Endothelial cell of umbilical vein (primary cell): ENCODE data around the gene CALD1. TPM values are rescaled to one million over a fixed set of nuclear protein-coding genes. Genes with fewer than 3 reads are reported as not detected.

Experiments
- BruUV-seq: library from RNA; stranded (reverse); fragments of 400-500 nt; replicated peaks from 2 replicates; lab custom pipeline; 2021; lab: Mats Ljungman, UMichigan
- CTCF ChIA-PET: fragments of 300-600, 350-600 bp; sonication (Branson Sonifier 250); formaldehyde crosslinking; loops from one replicate; lab custom pipeline; 2021; ENCODE audit warnings: antibody characterized with exemption, inconsistent platforms; lab: Charles Lee
- POLR2A ChIA-PET: fragments of 300-600, 350-600 bp; sonication (Branson Sonifier 250); formaldehyde crosslinking; loops from one replicate; lab custom pipeline; 2021; ENCODE audit warnings: antibody characterized with exemption, inconsistent platforms; lab: Charles Lee
- DNase-seq: peaks from one replicate; pipeline ENCODE4 v3.0.0-alpha.2; 2011; ENCODE audit warnings: low read depth, low spot score
- FAIRE-seq: peaks from 2 replicates; lab custom pipeline; 2011; peaks lifted over from hg19 to GRCh38; lab: Jason Lieb, UNC
- H2AFZ ChIP-seq: 2 replicates; pipeline ENCODE4 v1.6.0; 2012; ENCODE audit warnings: low read depth, low read length, control low read depth, inconsistent platforms
- H3K27ac ChIP-seq: 2 replicates; pipeline ENCODE4 v1.5.1; 2011; ENCODE audit warnings: low read depth, mild to moderate bottlenecking, control low read depth, low read length, moderate library complexity; ENCODE audit not compliant: insufficient read depth
- H3K27me3 ChIP-seq, 2 experiments: 2 replicates each; pipeline versions ENCODE4 v1.6.0 to v1.6.1; 2011; ENCODE audit warnings: low read length in 2 of 2, mixed read lengths in 1 of 2; ENCODE audit not compliant: control insufficient read depth in 2 of 2, insufficient read depth in 2 of 2
- H3K36me3 ChIP-seq, 2 experiments: 2 replicates in 1 of 2; 3 replicates in 1 of 2; pipeline ENCODE4 v1.5.1; 2011; ENCODE audit warnings: low read length in 2 of 2, mild to moderate bottlenecking in 1 of 2, moderate library complexity in 1 of 2; ENCODE audit not compliant: control insufficient read depth in 2 of 2, insufficient read depth in 2 of 2; ENCODE audit errors: extremely low read depth in 1 of 2
- H3K4me1 ChIP-seq: 3 replicates; pipeline ENCODE4 v1.5.1; 2011; ENCODE audit warnings: mild to moderate bottlenecking, low read length; ENCODE audit not compliant: control insufficient read depth, insufficient read depth; ENCODE audit errors: extremely low read depth
- H3K4me2 ChIP-seq: 2 replicates; pipeline ENCODE4 v1.6.1; 2011; ENCODE audit warnings: low read length, control low read depth, mixed read lengths; ENCODE audit not compliant: insufficient read depth
- H3K4me3 ChIP-seq, 3 experiments: fragments of 200-600 bp in 1 of 3; sonication (generic), shearing (Covaris generic) in 1 of 3; replicated peaks in 1 of 3; 2 replicates each; pipeline ENCODE4 v1.5.1; 2011 to 2016; ENCODE audit warnings: control low read depth in 3 of 3, low read length in 3 of 3, mild to moderate bottlenecking in 2 of 3, inconsistent platforms in 1 of 3, low read depth in 1 of 3, moderate library complexity in 1 of 3; ENCODE audit not compliant: insufficient read depth in 1 of 3
- H3K79me2 ChIP-seq: 2 replicates; pipeline ENCODE4 v1.6.0; 2012; ENCODE audit warnings: low read length, inconsistent platforms; ENCODE audit not compliant: control insufficient read depth, insufficient read depth
- H3K9ac ChIP-seq: replicated peaks from 2 replicates; pipeline ENCODE3; 2011; ENCODE audit warnings: low read length, control low read depth; ENCODE audit not compliant: insufficient read depth; ENCODE audit errors: extremely low read depth
- H3K9me1 ChIP-seq: replicated peaks from 3 replicates; pipeline ENCODE4 v1.6.0; 2011; ENCODE audit warnings: mild to moderate bottlenecking, low read length; ENCODE audit not compliant: control insufficient read depth, insufficient read depth; ENCODE audit errors: extremely low read depth
- H3K9me3 ChIP-seq: replicated peaks from 2 replicates; pipeline ENCODE4 v1.5.1; 2012; ENCODE audit warnings: low read length, inconsistent platforms; ENCODE audit not compliant: control insufficient read depth, insufficient read depth
- H4K20me1 ChIP-seq: replicated peaks from 2 replicates; pipeline ENCODE3; 2011; ENCODE audit warnings: mild to moderate bottlenecking, low read length; ENCODE audit not compliant: control insufficient read depth, insufficient read depth; ENCODE audit errors: extremely low read depth
- EZH2 ChIP-seq: IDR thresholded peaks from 2 replicates; pipeline ENCODE4 v1.6.1; 2012; ENCODE audit warnings: borderline replicate concordance, low read depth, mild to moderate bottlenecking, moderate library complexity, low read length, inconsistent platforms; ENCODE audit not compliant: severe bottlenecking
- FOS ChIP-seq: IDR thresholded peaks from 2 replicates; pipeline ENCODE4 v1.6.1; 2011; ENCODE audit warnings: mild to moderate bottlenecking, low read length, moderate library complexity, borderline replicate concordance; ENCODE audit not compliant: insufficient read depth
- GATA2 ChIP-seq: IDR thresholded peaks from 2 replicates; pipeline ENCODE4 v1.7.0; 2011; ENCODE audit warnings: low read depth, mild to moderate bottlenecking, moderate library complexity, mixed read lengths, low read length; ENCODE audit not compliant: insufficient read length, insufficient read depth
- JUN ChIP-seq: IDR thresholded peaks from 2 replicates; pipeline ENCODE4 v1.6.1; 2011; ENCODE audit warnings: borderline replicate concordance, low read depth; ENCODE audit not compliant: insufficient read length, insufficient read depth
- MYC ChIP-seq: IDR thresholded peaks from one replicate; pipeline ENCODE4 v1.6.1; 2011; ENCODE audit warnings: mild to moderate bottlenecking, low read depth, low read length
- POLR2A ChIP-seq: IDR thresholded peaks from 2 replicates; pipeline ENCODE4 v1.6.1; 2012; ENCODE audit warnings: low read depth, mild to moderate bottlenecking, control low read depth, low read length
- POLR2AphosphoS5 ChIP-seq: IDR thresholded peaks from 2 replicates; pipeline ENCODE4 v1.6.1; 2012; ENCODE audit warnings: low read depth, mild to moderate bottlenecking, control low read depth, low read length, moderate library complexity; ENCODE audit not compliant: insufficient read depth
- dilution Hi-C: fragments of 300-500 bp; cut with MboI; formaldehyde crosslinking; loops from one replicate; pipeline ENCODE4 v1.15.0; 2019; ENCODE audit warnings: low sequenced_read_pairs; ENCODE audit not compliant: extremely low pct_ligation_motif_present
- intact Hi-C: fragments of 100-400 bp; cut with micrococcal nuclease; formaldehyde crosslinking; loops from one replicate; pipeline ENCODE4 v1.10.0; 2022
- polyA plus RNA-seq, 4 experiments: library from polyadenylated mRNA; depleted of rRNA in 3 of 4; stranded (reverse) in 3 of 4; unstranded in 1 of 4; fragments of >200 nt; gene quantifications; 2 replicates each; pipeline versions ENCODE4 v1.2.1 to v1.2.3, GENCODE V29; 2011 to 2012; ENCODE audit warnings: missing spikeins in 1 of 4
- total RNA-seq: library from RNA; stranded (reverse); gene quantifications from 2 replicates; pipeline ENCODE4 v1.2.3, GENCODE V29; 2021
- TF ChIP-seq, protein P1 (sequence below), 2 donors: IDR thresholded peaks; 1 replicate in 1 of 2; 2 replicates in 1 of 2; pipeline ENCODE4 v1.5.1; 2011; ENCODE audit warnings: low read length in 2 of 2, mild to moderate bottlenecking in 2 of 2, moderate library complexity in 2 of 2, control low read depth in 1 of 2, inconsistent platforms in 1 of 2, low read depth in 1 of 2; ENCODE audit not compliant: insufficient read depth in 1 of 2; ENCODE audit errors: extremely low read depth in 1 of 2
- TF ChIP-seq, protein P2 (sequence below): IDR thresholded peaks from 2 replicates; pipeline ENCODE4 v1.6.1; 2011; ENCODE audit not compliant: insufficient read depth, insufficient read length

The CALD1 gene
- total and polyA plus RNA-seq, 2 donors (not counting 3 experiments of a cell fraction or from before 2014, with no cell fraction given): 136 to 307 TPM

GRCh38 chr7:134839298-134839697 lies 59.9 kb downstream of the CALD1 start:
- Histone ChIP-seq H3K27me3 (no peaks in the 10 kb centered on the region), H3K36me3 (peaks cover 0 to 4% of the 10 kb centered on the region in 2 experiments), H3K4me1 (peaks cover 34% of the 10 kb centered on the region), H3K9me1 (no peaks in the 10 kb centered on the region), H3K27ac (no peak overlapping the region), H3K9ac (no peak overlapping the region), H4K20me1 (no peaks in the 10 kb centered on the region), H3K4me2 (no peak overlapping the region), H2AFZ (no peak overlapping the region), H3K4me3 (no peak overlapping the region), H3K9me3 (no peaks in the 10 kb centered on the region), H3K79me2 (peaks cover 80% of the 10 kb centered on the region)
- dilution Hi-C loops (no loop called here), intact Hi-C loops (no loop called here)
- no TSS peak for BruUV-seq
- POLR2A ChIA-PET: no interaction called here
- CTCF ChIA-PET: no interaction called here
- TF ChIP-seq FOS (no peak), EZH2 (no peak), GATA2 (no peak), POLR2AphosphoS5 (no peak), MYC (no peak), JUN (no peak), POLR2A (no peak)
- TF ChIP-seq, protein P1, sequence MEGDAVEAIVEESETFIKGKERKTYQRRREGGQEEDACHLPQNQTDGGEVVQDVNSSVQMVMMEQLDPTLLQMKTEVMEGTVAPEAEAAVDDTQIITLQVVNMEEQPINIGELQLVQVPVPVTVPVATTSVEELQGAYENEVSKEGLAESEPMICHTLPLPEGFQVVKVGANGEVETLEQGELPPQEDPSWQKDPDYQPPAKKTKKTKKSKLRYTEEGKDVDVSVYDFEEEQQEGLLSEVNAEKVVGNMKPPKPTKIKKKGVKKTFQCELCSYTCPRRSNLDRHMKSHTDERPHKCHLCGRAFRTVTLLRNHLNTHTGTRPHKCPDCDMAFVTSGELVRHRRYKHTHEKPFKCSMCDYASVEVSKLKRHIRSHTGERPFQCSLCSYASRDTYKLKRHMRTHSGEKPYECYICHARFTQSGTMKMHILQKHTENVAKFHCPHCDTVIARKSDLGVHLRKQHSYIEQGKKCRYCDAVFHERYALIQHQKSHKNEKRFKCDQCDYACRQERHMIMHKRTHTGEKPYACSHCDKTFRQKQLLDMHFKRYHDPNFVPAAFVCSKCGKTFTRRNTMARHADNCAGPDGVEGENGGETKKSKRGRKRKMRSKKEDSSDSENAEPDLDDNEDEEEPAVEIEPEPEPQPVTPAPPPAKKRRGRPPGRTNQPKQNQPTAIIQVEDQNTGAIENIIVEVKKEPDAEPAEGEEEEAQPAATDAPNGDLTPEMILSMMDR (IDR thresholded peaks at IDR 0.05; ENCODE audit: extremely low read depth in 1 of 2, insufficient read depth in 1 of 2, low read depth in 1 of 2, low read length in 2 of 2): no peak
- TF ChIP-seq, protein P2, sequence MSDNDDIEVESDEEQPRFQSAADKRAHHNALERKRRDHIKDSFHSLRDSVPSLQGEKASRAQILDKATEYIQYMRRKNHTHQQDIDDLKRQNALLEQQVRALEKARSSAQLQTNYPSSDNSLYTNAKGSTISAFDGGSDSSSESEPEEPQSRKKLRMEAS: no peak
- FAIRE-seq: no peak
- no peak for DNase-seq
